Endometrial microvascular endothelial cells (primary cell): Measurements from ENCODE around the gene TWIST2. TPM values are rescaled to one million over a fixed set of nuclear protein-coding genes. Genes with fewer than 3 reads are reported as not detected.

Experiments used
- in situ Hi-C: cut with HindIII; loops from 2 replicates; pipeline ENCODE4 v1.10.0; 2017; ENCODE audit warnings: low sequenced_read_pairs, low pct_unique_long_range_greater_than_20kb; ENCODE audit errors: inconsistent ontology term
- total RNA-seq: library from RNA; depleted of rRNA; stranded (reverse); fragments of >200 nt; gene quantifications from one replicate; pipeline ENCODE4 v1.2.3, GENCODE V29; 2015; ENCODE audit errors: inconsistent ontology term

The TWIST2 gene
- total RNA-seq, 1 donor from 2014 or later = 1.1 TPM

- in situ Hi-C loops = no loop called here
Measured at GRCh38 chr2:238895891-238896600, 48.2 kb downstream of the TWIST2 start.

GRCh38 chr2:238896641-238897040, 48.8 kb downstream of the TWIST2 start:
- in situ Hi-C loops = no loop called here

GRCh38 chr2:238897122-238897880, 49.4 kb downstream of the TWIST2 start:
- in situ Hi-C loops = no loop called here

GRCh38 chr2:238897911-238898311, 50.0 kb downstream of the TWIST2 start:
- in situ Hi-C loops = no loop called here

GRCh38 chr2:238898534-238899281, 50.8 kb downstream of the TWIST2 start:
- in situ Hi-C loops = no loop called here

GRCh38 chr2:238899386-238899785, 51.5 kb downstream of the TWIST2 start:
- in situ Hi-C loops = no loop called here

GRCh38 chr2:238900511-238900910, 52.6 kb downstream of the TWIST2 start:
- in situ Hi-C loops = no loop called here

GRCh38 chr2:238901461-238902057, 53.7 kb downstream of the TWIST2 start:
- in situ Hi-C loops = no loop called here

- in situ Hi-C loops = no loop called here
Measured at GRCh38 chr2:238902285-238902684, 54.4 kb downstream of the TWIST2 start.

- in situ Hi-C loops = no loop called here
Measured at GRCh38 chr2:238903141-238903540, 55.3 kb downstream of the TWIST2 start.

GRCh38 chr2:238904177-238904576, 56.3 kb downstream of the TWIST2 start:
- in situ Hi-C loops = no loop called here

GRCh38 chr2:238904716-238905115, 56.8 kb downstream of the TWIST2 start:
- in situ Hi-C loops = no loop called here

GRCh38 chr2:238905224-238905623, 57.3 kb downstream of the TWIST2 start:
- in situ Hi-C loops = no loop called here

GRCh38 chr2:238905644-238906043, 57.8 kb downstream of the TWIST2 start:
- in situ Hi-C loops = no loop called here

GRCh38 chr2:238906254-238906935, 58.5 kb downstream of the TWIST2 start:
- in situ Hi-C loops = no loop called here

- in situ Hi-C loops = no loop called here
Measured at GRCh38 chr2:238906936-238907716, 59.2 kb downstream of the TWIST2 start.

GRCh38 chr2:238907717-238908173, 59.9 kb downstream of the TWIST2 start:
- in situ Hi-C loops = no loop called here
